K562 (cell line): ENCODE data around the gene ZMYM4. TPM values are rescaled to one million over a fixed set of nuclear protein-coding genes. Genes with fewer than 3 reads are reported as not detected.

ENCODE experiments used
- ATAC-seq: fragments of 200-7000 bp; cut with Tn5 transposase; 3 replicates; pipeline ENCODE4 v1.9.1; 2020; ENCODE audit warnings: moderate library complexity
- BruUV-seq: library from RNA; stranded (reverse); fragments of 400-500 nt; replicated peaks from 2 replicates; lab custom pipeline; 2021; lab: Mats Ljungman, UMichigan
- CTCF ChIA-PET: fragments of 300-600 bp; formaldehyde crosslinking; extraction: SDS; loops from one replicate; lab custom pipeline; 2021; ENCODE audit warnings: low intra/inter-chr PET ratio; lab: Yijun Ruan, JAX
- POLR2A ChIA-PET: fragments of 300-600, 350-650 bp; sonication (Branson Sonifier 250); formaldehyde crosslinking; extraction: SDS; loops from one replicate; lab custom pipeline; 2021; ENCODE audit warnings: antibody characterized with exemption, inconsistent platforms; lab: Yijun Ruan, JAX
- DNase-seq, 4 experiments: peaks; one replicate each; pipeline versions ENCODE4 v3.0.0 to v3.0.0-alpha.2; 2011 to 2018; ENCODE audit warnings: low spot score in 3 of 4, mixed read lengths in 3 of 4; ENCODE audit errors: extremely low read depth in 1 of 4
- FAIRE-seq: peaks from 2 replicates; lab custom pipeline; 2011; peaks lifted over from hg19 to GRCh38; lab: Jason Lieb, UNC
- H2AFZ ChIP-seq: 2 replicates; pipeline ENCODE4 v1.6.0; 2011; ENCODE audit warnings: low read depth, low read length, control low read depth, inconsistent platforms
- H3K27ac ChIP-seq: fragments of 200-600 bp; 3 replicates; pipeline ENCODE4 v1.8.0; 2011; ENCODE audit warnings: low read depth, mild to moderate bottlenecking, control low read depth, inconsistent platforms, low read length, moderate library complexity, mixed read lengths; ENCODE audit errors: extremely low read depth
- H3K27me3 ChIP-seq, 2 experiments: fragments of 300-600 bp in 1 of 2; 2 replicates in 1 of 2; 3 replicates in 1 of 2; pipeline versions ENCODE4 v1.6.0 to v1.8.0; 2011; ENCODE audit warnings: inconsistent platforms in 2 of 2, low read length in 2 of 2, mild to moderate bottlenecking in 1 of 2, mixed read lengths in 1 of 2, moderate library complexity in 1 of 2; ENCODE audit not compliant: control insufficient read depth in 2 of 2, insufficient read depth in 2 of 2
- H3K36me3 ChIP-seq: fragments of 300-600 bp; 3 replicates; pipeline ENCODE4 v1.8.0; 2011; ENCODE audit warnings: mild to moderate bottlenecking, low read length, inconsistent platforms; ENCODE audit not compliant: control insufficient read depth, insufficient read depth
- H3K4me1 ChIP-seq, 2 experiments: fragments of 200-600 bp in 1 of 2; replicated peaks in 1 of 2; 2 replicates in 1 of 2; 3 replicates in 1 of 2; pipeline versions ENCODE4 v1.5.1 to v1.8.0; 2011; ENCODE audit warnings: inconsistent platforms in 2 of 2, low read length in 2 of 2, mild to moderate bottlenecking in 1 of 2, mixed read lengths in 1 of 2, moderate library complexity in 1 of 2; ENCODE audit not compliant: control insufficient read depth in 2 of 2, insufficient read depth in 2 of 2
- H3K4me2 ChIP-seq: 2 replicates; pipeline ENCODE4 v1.6.1; 2011; ENCODE audit warnings: low read length, control low read depth, inconsistent platforms, mixed read lengths; ENCODE audit not compliant: insufficient read depth
- H3K4me3 ChIP-seq: fragments of 200-600 bp; sonication (generic), shearing (Covaris generic); 2 replicates; pipeline ENCODE4 v1.5.1; 2016; ENCODE audit warnings: control low read depth, inconsistent platforms
- H3K79me2 ChIP-seq: fragments of 200-600 bp; 3 replicates; pipeline ENCODE4 v1.8.0; 2011; ENCODE audit warnings: low read length, inconsistent platforms; ENCODE audit not compliant: control insufficient read depth, insufficient read depth
- H3K9ac ChIP-seq, 2 experiments: 2 replicates each; pipeline versions ENCODE4 v1.6.0 to v1.6.1; 2011; ENCODE audit warnings: low read depth in 2 of 2, low read length in 2 of 2, control low read depth in 1 of 2, inconsistent platforms in 1 of 2, mild to moderate bottlenecking in 1 of 2, mixed read lengths in 1 of 2; ENCODE audit not compliant: insufficient read depth in 1 of 2
- H3K9me1 ChIP-seq: one replicate; pipeline ENCODE4 v1.6.0; 2011; ENCODE audit warnings: inconsistent platforms, mild to moderate bottlenecking, low read length, moderate library complexity; ENCODE audit not compliant: control insufficient read depth, insufficient read depth
- H3K9me3 ChIP-seq: replicated peaks from 2 replicates; pipeline ENCODE4 v1.5.1; 2011; ENCODE audit warnings: low read depth, low read length, inconsistent platforms; ENCODE audit not compliant: control insufficient read depth, insufficient read depth
- H4K20me1 ChIP-seq: replicated peaks from 2 replicates; pipeline ENCODE4 v1.6.1; 2011; ENCODE audit warnings: low read length, inconsistent platforms, mixed read lengths; ENCODE audit not compliant: control insufficient read depth, insufficient read depth
- CBX3 ChIP-seq, 2 experiments: IDR thresholded peaks; 1 replicate in 1 of 2; 2 replicates in 1 of 2; pipeline ENCODE4 v1.6.1; 2012; ENCODE audit warnings: inconsistent platforms in 2 of 2, low read length in 2 of 2, borderline replicate concordance in 1 of 2, control low read depth in 1 of 2
- HDGF ChIP-seq: fragments of 450-650 bp; IDR thresholded peaks from 2 replicates; pipeline ENCODE4 v1.6.1; 2016
- NCOA4 ChIP-seq: fragments of 450-650 bp; IDR thresholded peaks from 2 replicates; pipeline ENCODE4 v1.6.1; 2018; ENCODE audit warnings: mild to moderate bottlenecking; ENCODE audit not compliant: partially characterized antibody
- NCOR1 ChIP-seq: fragments of 450-650 bp; IDR thresholded peaks from 2 replicates; pipeline ENCODE4 v1.6.1; 2016; ENCODE audit warnings: mild to moderate bottlenecking, moderate library complexity
- POLR2AphosphoS2 ChIP-seq: IDR thresholded peaks from 2 replicates; pipeline ENCODE4 v1.6.1; 2012; ENCODE audit warnings: low read length, improper control_type of control experiment
- TSC22D4 ChIP-seq: fragments of 450-650 bp; IDR thresholded peaks from 2 replicates; pipeline ENCODE4 v1.6.1; 2016; ENCODE audit warnings: missing genetic modification characterization, missing biosample characterization, control low read depth
- ZKSCAN3 ChIP-seq: fragments of 250-450 bp; sonication (Bioruptor Pico); IDR thresholded peaks from 2 replicates; pipeline ENCODE4 v1.4.0; 2020
- WGBS: fragments of 100-300 bp; shearing (Covaris generic); methylation state at CpG from one replicate; pipeline ENCODE4 v1.1.6; 2016; ENCODE audit warnings: low coverage, mixed read lengths; ENCODE audit not compliant: insufficient coverage; ENCODE audit errors: missing lambda C conversion rate; 5-methylcytosine and 5-hydroxymethylcytosine counted together
- in situ Hi-C: fragments of 300-500 bp; cut with MboI; formaldehyde crosslinking; loops from 4 replicates; pipeline ENCODE4 v1.15.0; 2018; ENCODE audit warnings: inconsistent platforms, mixed read lengths
- intact Hi-C: fragments of 100-400 bp; cut with micrococcal nuclease; formaldehyde crosslinking; loops from 2 replicates; pipeline ENCODE4 v1.14.2; 2022
- polyA plus RNA-seq, 8 experiments: library from polyadenylated mRNA; depleted of rRNA in 4 of 8; stranded (reverse) in 5 of 8; unstranded in 3 of 8; fragments of >200 nt; fragmentation: Nextera tagmentation in 2 of 8; fragmentation: Illumina TruSeq in 1 of 8; extraction: Ambion mirVana in 2 of 8; extraction: Trizol in 1 of 8; gene quantifications; 2 replicates each; pipeline versions ENCODE4 v1.2.1 to v1.2.3, GENCODE V29; 2011 to 2014; ENCODE audit warnings: inconsistent platforms in 1 of 8, missing spikeins in 1 of 8
- total RNA-seq, 7 experiments: library from RNA; depleted of rRNA in 6 of 7; stranded (reverse); fragments of >200 nt in 6 of 7; fragmentation: Illumina TruSeq in 2 of 7; extraction: Trizol in 2 of 7; gene quantifications; 2 replicates each; pipeline versions ENCODE4 v1.2.1 to v1.2.3, GENCODE V29; 2011 to 2021; ENCODE audit warnings: low replicate concordance in 1 of 7
- TF ChIP-seq, protein P1 (sequence below): fragments of 450-650 bp; IDR thresholded peaks from 2 replicates; pipeline ENCODE4 v1.6.1; 2018; ENCODE audit warnings: mild to moderate bottlenecking, low read depth; ENCODE audit not compliant: partially characterized antibody
- TF ChIP-seq, protein P2 (sequence below): fragments of 250-450 bp; sonication (Bioruptor Pico); IDR thresholded peaks from 2 replicates; pipeline ENCODE4 v1.8.0; 2022; ENCODE audit warnings: moderate library complexity, mild to moderate bottlenecking, inconsistent platforms
- TF ChIP-seq, protein P3 (sequence below): fragments of 450-650 bp; IDR thresholded peaks from 2 replicates; pipeline ENCODE4 v1.6.1; 2014; ENCODE audit warnings: low read depth, mild to moderate bottlenecking, moderate library complexity, borderline replicate concordance
- TF ChIP-seq, protein P4 (sequence below): sonication (generic); formaldehyde crosslinking; IDR thresholded peaks from 2 replicates; pipeline ENCODE4 v1.8.1; 2023; ENCODE audit warnings: mild to moderate bottlenecking, missing genetic modification reagents, moderate library complexity

Gene ZMYM4
- total and polyA plus RNA-seq, 9 of the 15 experiments (the other 6 are each of a cell fraction or from before 2014, with no cell fraction given) = 15.2 to 77.2 (median 63.3) TPM

DNA sequence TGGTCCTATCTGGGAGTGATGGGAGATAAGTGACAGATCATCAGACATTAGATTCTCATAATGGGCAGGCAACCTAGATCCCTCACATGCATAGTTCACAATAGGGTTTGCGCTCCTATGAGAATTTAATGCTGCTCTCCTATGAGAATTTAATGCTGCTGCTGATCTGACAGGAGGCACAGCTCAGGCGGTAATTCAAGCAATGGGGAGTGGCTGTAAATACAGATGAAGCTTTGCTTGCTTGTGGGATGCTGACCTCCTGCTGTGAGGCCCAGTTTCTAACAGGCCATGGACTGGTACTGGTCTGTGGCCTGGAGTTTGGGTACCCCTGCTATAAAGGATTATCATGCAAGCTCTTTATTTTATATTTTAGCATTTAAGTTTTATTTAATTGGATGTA lies 72.0 kb downstream of the ZMYM4 start:
- ChIA-PET POLR2A (interaction anchor here (0.8 to 2.2 kb wide), 3 partner anchors 12 to 151 kb away, joined by 3 to 6 read pairs (median 3); no protein-coding TSS in a partner anchor), CTCF (no interaction called here)
- Histone ChIP-seq H2AFZ (no peak overlapping the region), H3K4me1 (no peaks in the 10 kb centered on the region; a peak in 1 of 5 replicates), H3K79me2 (peaks cover 69% of the 10 kb centered on the region), H4K20me1 (no peaks in the 10 kb centered on the region), H3K27ac (no peak overlapping the region), H3K27me3 (no peaks in the 10 kb centered on the region), H3K4me3 (no peak overlapping the region), H3K4me2 (no peak overlapping the region), H3K36me3 (peaks cover 18% of the 10 kb centered on the region), H3K9ac (no peak overlapping the region), H3K9me1 (no peaks in the 10 kb centered on the region), H3K9me3 (no peaks in the 10 kb centered on the region)
- 87% methylated on average over 2 of the region's 2 CpGs for WGBS
- in situ Hi-C loops (no loop called here), intact Hi-C loops (no loop called here)
- TF ChIP-seq NCOR1 (no peak), HDGF (no peak), POLR2AphosphoS2 (no peak), ZKSCAN3 (no peak), TSC22D4 (tag) (no peak), NCOA4 (no peak), CBX3 (IDR thresholded peaks at IDR 0.05; ENCODE audit: borderline replicate concordance in 1 of 2, low read length in 2 of 2) (no peak)
- TF ChIP-seq, protein P1, sequence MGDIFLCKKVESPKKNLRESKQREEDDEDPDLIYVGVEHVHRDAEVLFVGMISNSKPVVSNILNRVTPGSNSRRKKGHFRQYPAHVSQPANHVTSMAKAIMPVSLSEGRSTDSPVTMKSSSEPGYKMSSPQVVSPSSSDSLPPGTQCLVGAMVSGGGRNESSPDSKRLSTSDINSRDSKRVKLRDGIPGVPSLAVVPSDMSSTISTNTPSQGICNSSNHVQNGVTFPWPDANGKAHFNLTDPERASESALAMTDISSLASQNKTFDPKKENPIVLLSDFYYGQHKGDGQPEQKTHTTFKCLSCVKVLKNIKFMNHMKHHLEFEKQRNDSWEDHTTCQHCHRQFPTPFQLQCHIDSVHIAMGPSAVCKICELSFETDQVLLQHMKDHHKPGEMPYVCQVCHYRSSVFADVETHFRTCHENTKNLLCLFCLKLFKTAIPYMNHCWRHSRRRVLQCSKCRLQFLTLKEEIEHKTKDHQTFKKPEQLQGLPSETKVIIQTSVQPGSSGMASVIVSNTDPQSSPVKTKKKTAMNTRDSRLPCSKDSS = no peak
- TF ChIP-seq, protein P2, sequence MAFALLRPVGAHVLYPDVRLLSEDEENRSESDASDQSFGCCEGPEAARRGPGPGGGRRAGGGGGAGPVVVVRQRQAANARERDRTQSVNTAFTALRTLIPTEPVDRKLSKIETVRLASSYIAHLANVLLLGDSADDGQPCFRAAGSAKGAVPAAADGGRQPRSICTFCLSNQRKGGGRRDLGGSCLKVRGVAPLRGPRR = no peak
- TF ChIP-seq, protein P3, sequence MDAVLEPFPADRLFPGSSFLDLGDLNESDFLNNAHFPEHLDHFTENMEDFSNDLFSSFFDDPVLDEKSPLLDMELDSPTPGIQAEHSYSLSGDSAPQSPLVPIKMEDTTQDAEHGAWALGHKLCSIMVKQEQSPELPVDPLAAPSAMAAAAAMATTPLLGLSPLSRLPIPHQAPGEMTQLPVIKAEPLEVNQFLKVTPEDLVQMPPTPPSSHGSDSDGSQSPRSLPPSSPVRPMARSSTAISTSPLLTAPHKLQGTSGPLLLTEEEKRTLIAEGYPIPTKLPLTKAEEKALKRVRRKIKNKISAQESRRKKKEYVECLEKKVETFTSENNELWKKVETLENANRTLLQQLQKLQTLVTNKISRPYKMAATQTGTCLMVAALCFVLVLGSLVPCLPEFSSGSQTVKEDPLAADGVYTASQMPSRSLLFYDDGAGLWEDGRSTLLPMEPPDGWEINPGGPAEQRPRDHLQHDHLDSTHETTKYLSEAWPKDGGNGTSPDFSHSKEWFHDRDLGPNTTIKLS = no peak
- TF ChIP-seq, protein P4, sequence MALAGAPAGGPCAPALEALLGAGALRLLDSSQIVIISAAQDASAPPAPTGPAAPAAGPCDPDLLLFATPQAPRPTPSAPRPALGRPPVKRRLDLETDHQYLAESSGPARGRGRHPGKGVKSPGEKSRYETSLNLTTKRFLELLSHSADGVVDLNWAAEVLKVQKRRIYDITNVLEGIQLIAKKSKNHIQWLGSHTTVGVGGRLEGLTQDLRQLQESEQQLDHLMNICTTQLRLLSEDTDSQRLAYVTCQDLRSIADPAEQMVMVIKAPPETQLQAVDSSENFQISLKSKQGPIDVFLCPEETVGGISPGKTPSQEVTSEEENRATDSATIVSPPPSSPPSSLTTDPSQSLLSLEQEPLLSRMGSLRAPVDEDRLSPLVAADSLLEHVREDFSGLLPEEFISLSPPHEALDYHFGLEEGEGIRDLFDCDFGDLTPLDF (CRISPR knock-in tag) = no peak
- BruUV-seq = no TSS peak
- FAIRE-seq = no peak
- ATAC-seq = no peak
- DNase-seq = no peak
